ENCODE results near the gene TMEM87A. TPM values are rescaled to one million over a fixed set of nuclear protein-coding genes. Genes with fewer than 3 reads are reported as not detected.

Gene TMEM87A
- total and polyA plus RNA-seq, 12 donors = 16.8 to 128 (median 49.6) TPM

DNA sequence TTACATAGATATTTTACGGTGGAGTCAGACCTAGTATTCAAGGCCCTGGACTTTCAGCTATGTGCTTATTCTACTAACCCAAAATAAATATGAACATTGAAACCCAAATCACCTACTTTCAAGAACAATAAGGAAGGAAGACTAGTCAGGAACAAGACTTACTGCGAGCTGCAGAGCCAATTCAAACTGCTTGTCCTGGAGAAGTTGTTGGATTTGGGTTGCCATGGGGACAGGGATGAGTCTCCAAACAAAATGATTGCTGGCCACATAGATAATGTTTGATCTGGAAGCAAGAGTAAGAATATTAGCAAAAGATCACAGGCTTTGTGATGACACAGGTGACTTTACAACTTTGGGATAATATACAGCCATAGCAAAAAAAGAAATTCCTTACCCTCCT is 95.2 kb downstream of the TMEM87A start:
- intact Hi-C loops (cut with DNase I) = no loop called here
- no peak for TF ChIP-seq POLR2A (IDR thresholded peaks at IDR 0.05)
- 92 to 100% (median 96%) methylated on average over 2 of the region's 2 CpGs for WGBS, 4 donors
- peaks cover 0 to 94% of the 10 kb centered on the region in 2 donors for H3K36me3 ChIP-seq (replicated peaks in 1 of 2)
- H3K27me3 ChIP-seq = no peaks in the 10 kb centered on the region
- no peak for DNase-seq
- H3K4me1 ChIP-seq (replicated peaks in 1 of 2) = no peaks in the 10 kb centered on the region
- H3K9me3 ChIP-seq (replicated peaks in 1 of 3) = no peaks in the 10 kb centered on the region
- H3K4me3 ChIP-seq = no peak overlapping the region
- no peak overlapping the region for H3K27ac ChIP-seq

DNA sequence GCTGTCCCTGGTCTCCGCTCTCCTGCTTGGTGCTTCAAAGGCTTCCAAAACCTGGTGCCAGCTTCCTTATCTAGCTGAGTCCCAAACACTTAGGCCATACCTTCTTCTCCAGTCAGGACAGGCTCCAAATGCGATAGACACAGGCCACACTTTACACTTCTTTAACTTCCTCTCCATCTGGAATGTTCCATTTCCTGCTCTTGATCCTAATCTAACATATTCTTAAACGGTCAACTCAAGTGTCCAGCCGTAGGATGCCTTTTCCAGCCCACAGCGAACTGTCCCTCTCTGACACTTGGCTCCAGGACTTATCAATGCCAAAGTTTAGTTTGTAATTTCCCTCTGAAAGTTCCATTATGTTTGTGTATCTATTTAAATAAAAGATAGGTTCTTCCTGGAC is 97.6 kb downstream of the TMEM87A start:
- no peak overlapping the region for H3K27ac ChIP-seq
- no peaks in the 10 kb centered on the region for H3K27me3 ChIP-seq
- intact Hi-C loops (cut with DNase I) = no loop called here
- TF ChIP-seq, protein P1, sequence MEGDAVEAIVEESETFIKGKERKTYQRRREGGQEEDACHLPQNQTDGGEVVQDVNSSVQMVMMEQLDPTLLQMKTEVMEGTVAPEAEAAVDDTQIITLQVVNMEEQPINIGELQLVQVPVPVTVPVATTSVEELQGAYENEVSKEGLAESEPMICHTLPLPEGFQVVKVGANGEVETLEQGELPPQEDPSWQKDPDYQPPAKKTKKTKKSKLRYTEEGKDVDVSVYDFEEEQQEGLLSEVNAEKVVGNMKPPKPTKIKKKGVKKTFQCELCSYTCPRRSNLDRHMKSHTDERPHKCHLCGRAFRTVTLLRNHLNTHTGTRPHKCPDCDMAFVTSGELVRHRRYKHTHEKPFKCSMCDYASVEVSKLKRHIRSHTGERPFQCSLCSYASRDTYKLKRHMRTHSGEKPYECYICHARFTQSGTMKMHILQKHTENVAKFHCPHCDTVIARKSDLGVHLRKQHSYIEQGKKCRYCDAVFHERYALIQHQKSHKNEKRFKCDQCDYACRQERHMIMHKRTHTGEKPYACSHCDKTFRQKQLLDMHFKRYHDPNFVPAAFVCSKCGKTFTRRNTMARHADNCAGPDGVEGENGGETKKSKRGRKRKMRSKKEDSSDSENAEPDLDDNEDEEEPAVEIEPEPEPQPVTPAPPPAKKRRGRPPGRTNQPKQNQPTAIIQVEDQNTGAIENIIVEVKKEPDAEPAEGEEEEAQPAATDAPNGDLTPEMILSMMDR (IDR thresholded peaks at IDR 0.05) = no peak
- TF ChIP-seq POLR2A (IDR thresholded peaks at IDR 0.05) = no peak
- no peaks in the 10 kb centered on the region for H3K4me1 ChIP-seq (replicated peaks in 1 of 2)
- 78 to 88% (median 81%) methylated on average over 5 of the region's 5 CpGs for WGBS, 4 donors
- peaks cover 0 to 93% of the 10 kb centered on the region in 2 donors for H3K36me3 ChIP-seq (replicated peaks in 1 of 2)
- DNase-seq = no peak
- H3K9me3 ChIP-seq (replicated peaks in 1 of 3) = no peaks in the 10 kb centered on the region
- H3K4me3 ChIP-seq = no peak overlapping the region

DNA sequence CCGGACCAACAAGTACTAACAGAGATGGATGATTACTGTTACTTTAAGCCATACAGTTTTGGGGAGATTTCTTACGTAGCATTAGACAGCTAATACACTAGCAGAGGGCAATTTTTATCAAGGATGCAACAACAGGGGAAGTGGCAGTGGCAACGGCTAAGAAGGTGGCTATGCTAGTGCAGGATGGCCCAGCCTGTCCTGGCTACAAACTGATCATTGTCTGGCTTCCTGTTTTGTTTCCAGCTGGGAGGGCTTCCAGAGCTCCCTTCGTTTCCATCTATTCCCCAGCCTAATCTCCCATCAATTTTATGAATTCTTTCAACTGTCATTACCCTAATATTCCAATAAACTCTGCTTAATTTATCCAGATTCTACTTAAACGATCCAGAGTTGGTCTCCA is 100.8 kb downstream of the TMEM87A start:
- H3K9me3 ChIP-seq (replicated peaks in 1 of 3) = no peaks in the 10 kb centered on the region
- H3K27ac ChIP-seq = no peak overlapping the region
- H3K4me1 ChIP-seq (replicated peaks in 1 of 2) = no peaks in the 10 kb centered on the region
- DNase-seq = no peak
- no peaks in the 10 kb centered on the region for H3K27me3 ChIP-seq
- H3K4me3 ChIP-seq = no peak overlapping the region
- intact Hi-C loops (cut with DNase I) = no loop called here
- peaks cover 0 to 96% of the 10 kb centered on the region in 2 donors for H3K36me3 ChIP-seq (replicated peaks in 1 of 2)
- 82 to 90% (median 85%) methylated on average over 5 of the region's 5 CpGs for WGBS, 4 donors
- TF ChIP-seq, protein P1 (IDR thresholded peaks at IDR 0.05) = no peak
- TF ChIP-seq POLR2A (IDR thresholded peaks at IDR 0.05) = no peak

DNA sequence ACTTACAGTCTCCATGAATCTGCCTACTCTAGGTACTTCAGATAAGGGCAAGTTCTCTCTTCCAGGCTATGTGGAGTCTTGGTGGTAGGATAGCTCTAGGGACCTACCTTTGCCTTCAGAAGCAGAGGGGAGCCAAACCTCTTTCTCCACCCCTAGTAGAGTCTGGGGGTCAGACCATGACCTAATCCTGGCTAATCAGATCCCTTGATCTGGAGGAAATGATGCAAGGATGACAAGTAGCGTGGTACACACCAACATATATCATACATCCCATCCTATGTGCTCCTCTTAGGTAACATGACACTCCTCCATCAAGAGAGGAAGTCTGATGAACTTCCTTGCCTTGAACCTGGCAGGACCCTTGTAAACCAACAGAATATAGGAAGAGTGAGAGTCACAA is 101.4 kb downstream of the TMEM87A start:
- WGBS, 4 donors = 96 to 100% (median 99%) methylated on average over 1 of the region's 1 CpG
- DNase-seq = no peak
- H3K4me3 ChIP-seq = no peak overlapping the region
- no peaks in the 10 kb centered on the region for H3K9me3 ChIP-seq (replicated peaks in 1 of 3)
- peaks cover 0 to 96% of the 10 kb centered on the region in 2 donors for H3K36me3 ChIP-seq (replicated peaks in 1 of 2)
- TF ChIP-seq, protein P1 (IDR thresholded peaks at IDR 0.05) = no peak
- no peak for TF ChIP-seq POLR2A (IDR thresholded peaks at IDR 0.05)
- H3K4me1 ChIP-seq (replicated peaks in 1 of 2) = no peaks in the 10 kb centered on the region
- H3K27me3 ChIP-seq = no peaks in the 10 kb centered on the region
- no peak overlapping the region for H3K27ac ChIP-seq
- intact Hi-C loops (cut with DNase I) = no loop called here

DNA sequence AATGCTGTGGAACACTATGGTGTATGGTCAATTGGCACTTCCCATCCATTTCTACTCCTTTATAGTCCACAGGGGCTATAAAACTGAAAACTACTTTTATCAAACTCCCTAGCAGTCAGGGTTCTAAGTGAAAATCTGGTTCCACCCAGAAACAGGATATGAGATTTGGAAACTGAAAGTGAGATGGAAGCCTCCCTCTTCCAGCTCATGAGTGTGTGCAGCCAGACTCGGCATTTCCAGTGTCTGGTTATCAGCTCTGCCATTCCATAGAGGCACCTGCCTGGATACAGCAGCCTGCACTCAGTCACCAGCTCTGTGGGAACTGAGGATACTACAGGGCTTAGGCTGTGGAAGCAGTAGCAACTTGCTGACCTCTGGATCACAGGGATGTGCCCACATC is 102.1 kb downstream of the TMEM87A start:
- Histone ChIP-seq H3K4me3 (no peak overlapping the region), H3K27me3 (no peaks in the 10 kb centered on the region), H3K4me1 (replicated peaks in 1 of 2) (no peaks in the 10 kb centered on the region), H3K9me3 (replicated peaks in 1 of 3) (no peaks in the 10 kb centered on the region), H3K27ac (peak overlapping the region in 1 of 5 donors; percentile 21), H3K36me3 (replicated peaks in 1 of 2) (peaks cover 0 to 97% of the 10 kb centered on the region in 2 donors)
- WGBS, 4 donors = 40 to 72% (median 58%) methylated on average over 1 of the region's 1 CpG
- TF ChIP-seq, protein P1 (IDR thresholded peaks at IDR 0.05) = no peak
- no peak for TF ChIP-seq POLR2A (IDR thresholded peaks at IDR 0.05)
- intact Hi-C loops (cut with DNase I) = no loop called here
- DNase-seq = peak in 1 of 7 donors; percentile 52

Data from adrenal gland (tissue), 12 donors.